HG02610 (cell line): ENCODE measurements around the gene UTF1.

Source experiments
- ATAC-seq: cut with Tn5 transposase; IDR thresholded peaks from one replicate; pipeline ENCODE4 v1.9.1; 2021; ENCODE audit warnings: mild to moderate bottlenecking, moderate library complexity; ENCODE audit not compliant: unreplicated experiment

The UTF1 gene

DNA sequence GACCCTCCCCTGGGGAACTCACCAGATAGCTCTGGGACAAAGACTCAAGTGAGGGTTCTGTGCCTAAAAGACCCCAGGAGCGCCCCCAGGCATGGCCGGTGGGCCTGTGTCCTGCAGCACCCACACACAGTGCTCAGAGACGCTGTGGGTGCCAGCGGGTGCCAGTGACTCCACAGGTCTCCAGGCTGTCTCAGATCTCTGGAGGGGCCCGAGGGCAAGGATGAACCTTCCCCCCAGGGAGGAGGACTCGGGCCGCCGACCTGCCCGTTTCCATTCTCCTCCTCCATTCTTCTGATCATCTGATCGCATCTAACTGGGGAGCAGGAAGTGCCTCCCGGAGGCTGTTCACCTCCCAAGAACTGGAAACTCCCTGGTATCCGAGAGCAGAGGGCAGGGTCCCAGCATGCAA is 45.7 kb downstream of the UTF1 start:
- peak; percentile 21 for ATAC-seq

DNA sequence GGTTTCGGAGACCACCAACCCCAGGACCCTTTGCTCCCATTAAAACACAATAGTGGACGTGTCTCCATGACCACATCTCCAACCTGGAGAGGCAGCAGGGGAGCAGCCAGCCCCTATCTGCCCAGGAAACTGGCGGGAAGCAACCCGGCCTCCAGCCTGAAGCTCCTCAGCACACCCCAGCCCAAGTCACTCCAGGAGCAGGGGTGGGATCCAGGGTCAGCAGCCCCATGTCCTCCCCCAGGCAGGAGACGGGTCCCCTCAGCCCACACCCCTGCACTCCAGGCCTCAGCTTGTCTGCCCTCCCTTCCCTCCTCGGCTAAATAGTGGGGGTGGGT is 46.0 kb downstream of the UTF1 start:
- no peak for ATAC-seq

DNA sequence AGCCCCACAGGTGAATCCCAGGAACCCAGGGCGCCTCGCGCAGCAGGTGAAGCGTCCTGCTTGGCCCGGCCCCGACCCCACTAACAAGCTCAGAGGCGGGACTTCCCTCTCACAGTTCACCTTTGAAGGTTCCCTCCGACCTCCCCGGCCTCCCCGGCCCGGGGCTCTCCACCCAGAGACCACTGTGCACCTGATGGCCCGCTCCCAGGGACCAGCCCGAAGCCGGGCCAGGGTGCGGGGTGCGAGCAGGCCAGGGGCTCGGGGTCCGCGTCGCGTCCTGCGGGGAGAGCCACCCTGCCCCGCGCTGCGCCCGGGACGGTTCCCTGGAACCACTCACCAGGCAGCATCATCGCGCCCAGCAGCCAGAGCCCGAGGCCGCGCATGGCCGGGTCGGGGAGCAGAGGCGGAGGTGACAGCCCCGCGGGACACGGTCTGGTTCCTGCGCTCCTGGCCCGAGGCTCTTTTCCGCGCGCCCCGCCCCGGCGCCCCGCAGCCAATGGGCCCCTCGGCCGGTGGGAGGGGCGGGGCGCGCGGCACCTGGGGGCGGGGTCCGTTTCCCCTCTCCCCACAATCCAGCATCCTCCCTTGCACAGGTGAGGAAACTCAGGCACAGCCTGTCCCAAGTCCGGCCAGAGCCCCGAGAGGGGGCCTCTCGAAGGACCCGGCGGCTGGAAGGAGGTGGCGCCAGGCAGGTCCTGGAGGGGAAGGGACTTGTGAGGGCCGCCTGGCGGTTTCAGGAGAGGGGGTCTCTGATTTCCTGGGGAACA is 46.6 kb downstream of the UTF1 start, which contains the start of gene ADAM8:
Gene ADAM8, minus strand, starts transcription at position 434 of the 767 bp plus-strand sequence. Its CDS starts 51 bp downstream, at position 383.
- ATAC-seq: peak; percentile 39

DNA sequence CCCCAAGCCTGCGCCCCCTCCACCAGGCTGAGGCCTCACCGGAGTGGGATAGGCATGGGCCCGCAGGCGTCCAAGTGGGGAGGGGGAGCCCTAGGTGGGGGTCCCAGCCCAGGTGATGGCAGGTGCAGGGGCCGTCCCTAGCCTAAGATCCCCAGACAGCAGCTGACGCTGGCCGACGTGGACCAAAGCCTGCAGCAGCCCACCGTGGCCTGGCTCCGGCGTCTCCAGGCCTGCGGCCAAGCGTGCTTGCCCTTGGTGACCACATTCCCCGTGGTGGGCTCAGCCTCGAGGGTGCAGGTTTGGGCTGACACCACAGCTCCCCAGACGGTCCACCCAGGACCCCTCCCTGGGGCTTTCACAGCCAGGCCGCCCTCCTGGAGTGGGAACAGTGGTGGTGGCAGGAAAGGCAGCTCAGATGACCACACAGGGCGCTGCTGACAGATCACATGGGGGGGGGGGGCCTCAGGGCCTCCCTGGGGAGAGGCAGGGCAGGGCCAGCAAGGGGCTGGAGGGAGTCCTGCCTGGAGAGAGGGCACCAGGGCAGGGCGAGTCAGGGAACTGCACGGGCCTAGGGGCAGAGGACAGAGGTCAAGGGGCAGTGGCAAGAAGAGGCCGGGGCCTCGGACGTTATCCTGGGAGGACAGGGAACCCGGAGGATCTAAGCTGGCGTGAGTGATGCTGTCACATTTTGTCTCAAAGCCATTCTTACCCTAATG is 47.4 kb downstream of the UTF1 start:
- ATAC-seq: no peak

DNA sequence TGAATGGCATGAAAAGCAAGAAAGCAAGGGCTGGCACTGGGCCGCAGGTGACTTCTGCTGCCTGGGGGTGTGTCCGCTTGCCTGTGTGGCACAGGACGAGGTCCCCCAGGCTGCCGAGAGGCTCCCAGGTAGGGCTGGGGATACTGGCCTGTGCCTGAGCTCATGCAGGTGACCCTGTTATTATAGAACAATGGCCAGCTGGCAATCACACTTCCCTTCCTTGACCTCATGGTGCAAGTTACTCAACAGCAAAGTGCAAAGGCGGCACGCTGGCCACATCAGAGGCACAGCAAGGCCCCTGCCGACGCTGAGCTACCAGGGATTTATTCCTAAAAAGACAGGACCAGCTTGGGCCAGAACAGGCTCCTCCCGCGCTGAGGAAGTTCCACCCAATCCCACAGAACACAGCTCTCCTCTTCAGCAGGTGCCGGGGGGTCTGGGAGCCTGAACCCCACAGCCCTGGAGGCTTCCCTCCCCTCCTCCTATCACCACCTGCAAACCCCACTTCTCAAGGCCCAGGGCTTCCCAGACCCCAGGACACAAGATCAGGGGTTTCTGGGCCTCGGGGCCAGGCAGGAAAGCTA is 48.1 kb downstream of the UTF1 start:
- ATAC-seq: no peak

DNA sequence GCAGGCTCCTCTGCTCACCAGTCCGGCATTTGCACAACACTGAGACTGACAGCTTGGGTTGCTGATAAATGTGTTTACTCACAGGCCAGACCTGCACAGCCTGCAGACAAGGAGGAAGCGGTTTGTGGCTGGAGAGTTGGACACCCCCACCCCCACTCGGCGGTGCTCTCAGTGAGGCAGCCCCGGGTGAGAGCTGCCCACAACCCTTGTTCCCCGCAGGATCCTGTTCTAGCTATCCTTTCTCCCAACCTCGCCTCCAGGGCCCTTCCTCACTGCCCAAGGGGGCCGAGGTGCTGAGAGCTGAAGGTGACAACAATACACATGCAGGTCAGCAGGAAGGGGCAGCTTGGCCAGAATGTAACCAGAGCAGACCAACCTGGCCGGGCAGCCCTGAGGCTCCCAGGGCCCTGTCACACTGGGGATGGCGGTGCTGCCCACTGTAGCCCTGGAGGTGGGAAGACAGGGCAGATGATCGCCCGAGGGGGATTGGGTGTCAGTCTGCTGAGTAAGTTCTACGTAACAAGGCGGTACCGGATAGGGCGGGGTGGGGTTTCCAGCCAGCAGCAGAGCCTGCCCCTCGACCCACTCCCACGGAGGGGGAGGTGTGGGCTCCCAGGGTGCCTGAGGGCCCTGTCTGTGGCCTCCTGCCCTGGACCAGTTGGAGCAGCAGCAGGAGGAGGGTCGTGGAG is 48.7 kb downstream of the UTF1 start:
- peak; percentile 37 for ATAC-seq

DNA sequence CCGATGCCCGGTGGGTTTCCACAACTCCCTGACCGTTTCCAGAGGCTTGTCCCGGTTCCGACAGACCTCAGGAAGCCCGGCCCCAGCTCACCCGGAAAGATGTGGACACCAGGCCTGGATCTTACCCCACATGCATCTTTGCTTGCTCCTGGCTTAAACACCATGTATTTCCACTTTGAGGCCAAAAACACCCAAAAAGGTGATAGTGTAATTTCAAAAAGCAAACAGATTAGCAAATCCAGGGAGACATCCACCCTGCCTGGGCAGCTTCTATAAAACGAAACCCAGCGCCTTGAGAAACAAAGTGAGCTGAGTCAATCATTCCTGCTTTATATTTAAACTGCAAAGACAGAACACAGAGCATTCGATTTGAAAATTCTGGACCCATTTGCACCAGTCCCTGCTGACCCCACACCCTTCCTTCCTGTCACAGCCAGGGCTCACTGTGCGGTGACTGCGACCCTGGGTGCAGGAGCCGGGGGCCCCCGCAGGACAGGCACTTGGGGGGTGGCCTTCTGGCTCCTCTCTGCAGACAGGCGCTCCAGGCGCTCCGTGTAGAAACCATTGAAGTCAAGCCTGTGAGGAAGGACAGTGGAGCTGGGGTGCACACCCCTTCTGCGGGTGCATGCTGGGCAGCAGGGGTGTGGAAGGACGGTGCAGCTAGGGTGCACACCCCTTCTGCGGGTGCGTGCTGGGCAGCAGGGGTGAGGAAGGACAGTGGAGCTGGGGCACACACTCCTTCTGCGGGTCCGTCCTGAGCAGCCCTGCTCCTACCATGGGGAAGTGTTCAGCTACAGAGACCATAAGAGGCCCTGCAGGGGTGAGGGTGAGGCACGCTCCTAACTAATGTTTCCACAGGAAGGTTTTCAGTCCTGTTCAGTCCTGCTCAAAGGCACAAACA is 49.6 kb downstream of the UTF1 start:
- no peak for ATAC-seq

DNA sequence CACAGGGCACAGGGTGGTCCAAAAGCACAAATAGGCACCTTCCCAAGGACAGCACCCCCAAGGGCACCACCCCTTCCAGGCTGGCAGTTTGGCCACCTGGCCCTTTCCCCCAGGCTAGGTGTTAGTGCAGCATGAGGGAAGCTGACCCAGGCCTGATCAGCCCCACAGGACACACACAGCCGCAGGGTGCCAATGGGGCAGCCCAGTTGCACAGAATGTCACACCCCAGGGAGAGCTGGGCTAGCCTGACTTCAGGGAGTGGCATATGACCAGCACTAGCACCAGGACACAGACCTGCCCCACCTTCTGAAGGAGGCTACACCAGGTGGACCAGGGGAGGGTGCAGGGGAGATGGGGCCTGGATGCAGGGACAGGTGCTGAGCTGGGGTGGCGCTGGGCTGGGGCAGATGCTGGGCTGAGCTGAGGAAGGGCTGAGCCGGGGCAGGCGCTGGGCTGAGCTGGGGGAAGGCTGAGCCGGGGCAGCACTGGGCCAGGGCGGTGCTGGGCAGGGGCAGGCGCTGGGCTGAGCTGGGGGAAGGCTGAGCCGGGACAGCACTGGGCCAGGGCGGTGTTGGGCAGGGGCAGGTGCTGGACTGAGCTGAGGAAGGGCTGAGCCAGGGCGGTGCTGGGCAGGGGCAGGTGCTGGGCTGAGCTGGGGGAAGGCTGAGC is 50.5 kb downstream of the UTF1 start:
- no peak for ATAC-seq

DNA sequence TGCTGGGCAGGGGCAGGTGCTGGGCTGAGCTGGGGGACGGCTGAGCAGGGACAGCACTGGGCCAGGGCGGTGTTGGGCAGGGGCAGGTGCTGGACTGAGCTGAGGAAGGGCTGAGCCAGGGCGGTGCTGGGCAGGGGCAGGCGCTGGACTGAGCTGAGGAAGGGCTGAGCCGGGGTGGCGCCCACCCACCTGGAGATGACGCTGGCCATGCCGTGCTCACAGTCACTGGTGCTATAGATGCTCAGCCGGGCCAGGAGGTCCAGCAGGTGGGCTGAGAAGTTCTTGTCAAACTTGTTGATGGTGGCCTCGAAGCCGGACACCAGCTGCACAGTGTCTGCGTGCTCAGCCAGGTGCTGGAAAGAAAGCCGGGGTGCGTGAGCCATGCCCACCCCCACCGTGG is 51.1 kb downstream of the UTF1 start:
- ATAC-seq: no peak
